Muscle of arm (tissue), 12 donors: Measurements from ENCODE around the gene TMEM183A. TPM values are rescaled to one million over a fixed set of nuclear protein-coding genes. Genes with fewer than 3 reads are reported as not detected.

Experiments
- DNase-seq: peaks from one replicate; pipeline ENCODE4 v3.0.0-alpha.2; 2013
- polyA plus RNA-seq, 12 donors: library from polyadenylated mRNA; unstranded; fragments of 120-200 nt; gene quantifications; one replicate each; pipeline ENCODE4 v1.2.1, GENCODE V29; 2013; ENCODE audit not compliant: insufficient read length in 12 of 12

TMEM183A gene
- polyA plus RNA-seq, 12 donors, result 33.4 to 54.2 (median 37.2) TPM; not detected in 1

DNA sequence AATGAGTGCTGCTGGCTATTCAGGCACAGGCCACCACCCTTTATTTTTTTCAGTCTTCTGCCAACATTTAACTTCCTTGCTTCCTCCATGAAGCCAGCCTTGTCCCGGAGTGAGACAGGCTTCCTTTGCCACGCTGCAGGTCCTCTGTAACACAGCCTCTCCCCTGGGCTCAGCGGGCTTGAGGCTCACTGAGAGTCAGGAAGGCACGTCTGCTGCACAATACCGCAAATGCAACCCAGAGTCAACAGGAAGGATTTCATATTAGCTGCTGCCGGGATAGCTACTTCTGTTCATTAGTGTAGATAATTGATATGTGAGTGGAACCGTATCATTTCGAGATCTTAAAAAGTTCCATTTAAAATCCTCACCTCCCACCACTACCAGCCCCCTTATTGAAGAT, 56.1 kb downstream of the TMEM183A start:
- no peak for DNase-seq

GRCh38 chr1:203065191-203065590, 58.0 kb downstream of the TMEM183A start:
- DNase-seq, result no peak

- no peak for DNase-seq
These were observed 58.8 kb downstream of the TMEM183A start for GRCh38 chr1:203065986-203066385.

GRCh38 chr1:203066965-203067364, 59.8 kb downstream of the TMEM183A start:
- DNase-seq, result no peak

GRCh38 chr1:203069030-203069747, 62.0 kb downstream of the TMEM183A start:
- DNase-seq, result peak; percentile 49

- no peak for DNase-seq
These were observed 64.9 kb downstream of the TMEM183A start for GRCh38 chr1:203072002-203072602.

DNA sequence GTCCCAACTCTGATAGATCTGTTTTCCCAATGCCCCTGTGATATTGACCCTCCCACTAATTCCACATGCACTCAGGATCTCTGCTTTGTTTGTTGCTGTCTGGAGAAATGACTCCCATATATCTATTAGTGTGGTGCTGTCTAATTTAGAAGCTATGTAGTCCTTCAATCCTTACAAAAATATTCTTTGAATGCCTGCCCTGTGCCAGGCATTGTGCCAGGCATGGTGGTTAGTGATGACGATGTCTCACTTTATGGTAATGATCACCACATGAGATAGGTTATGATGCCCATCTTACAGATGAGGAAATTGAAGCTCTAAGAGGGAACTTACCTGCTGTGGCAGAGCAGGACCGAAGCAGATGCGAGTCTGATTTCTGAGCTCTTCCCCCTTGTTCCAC, 65.7 kb downstream of the TMEM183A start:
- no peak for DNase-seq

DNA sequence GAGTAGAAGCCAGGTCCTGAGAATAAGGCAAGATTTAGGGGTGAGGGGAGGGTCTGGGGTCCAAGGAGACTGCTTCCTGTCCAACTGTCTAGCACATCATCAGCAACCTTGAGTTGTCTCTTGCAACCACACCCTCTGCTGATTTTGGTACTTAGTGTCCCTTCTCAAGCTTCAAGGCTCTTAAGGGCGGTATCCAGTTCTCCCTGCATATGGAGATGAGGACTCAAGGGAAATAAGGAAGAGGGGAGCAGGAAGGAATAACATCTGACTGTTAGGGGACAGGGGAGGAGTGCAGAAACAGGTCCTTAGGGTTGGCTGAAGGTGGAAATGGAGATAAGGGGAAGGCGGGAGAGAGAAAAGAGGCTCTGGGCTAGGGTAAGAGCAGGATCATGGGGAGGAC, 66.3 kb downstream of the TMEM183A start:
- DNase-seq, result no peak

Other genes with a start within 250 kb of the TMEM183A start
- 10 to 100 TPM in 11 of 12 donors, not detected in 1; 37.7 to 88.6 (median 46.1) TPM for gene KDM5B, start 199.0 kb upstream of the TMEM183A start, polyA plus RNA-seq
- 1 to 10 TPM in 10 of 12 donors, not detected in 2; 1.6 to 5.2 (median 2.5) TPM for gene PCAT6, start 196.4 kb upstream of the TMEM183A start, polyA plus RNA-seq
- gene RABIF, start 118.2 kb upstream of the TMEM183A start, polyA plus RNA-seq, result 1 to 10 TPM in 10 of 12 donors, not detected in 2; 6.7 to 8.5 (median 7.6) TPM
- gene KLHL12, start 80.1 kb upstream of the TMEM183A start, polyA plus RNA-seq, result 10 to 100 TPM in 11 of 12 donors, not detected in 1; 16.4 to 26.4 (median 22.6) TPM
- gene ADIPOR1, start 49.1 kb upstream of the TMEM183A start, polyA plus RNA-seq, result 10 to 100 TPM in 11 of 12 donors, not detected in 1; 61.1 to 98.8 (median 72.9) TPM
- gene CYB5R1, start 40.1 kb upstream of the TMEM183A start, polyA plus RNA-seq, result 100 to 1,000 TPM in 2 of 12 donors, 10 to 100 TPM in 9, not detected in 1; 40.7 to 109 (median 80.3) TPM
- gene PPFIA4, start 19.1 kb downstream of the TMEM183A start, polyA plus RNA-seq, result 10 to 100 TPM in 11 of 12 donors, not detected in 1; 23.9 to 70.8 (median 49.7) TPM
- 100 to 1,000 TPM; 147 to 598 (median 360) TPM for gene MYOG, start 78.6 kb downstream of the TMEM183A start, polyA plus RNA-seq
- 1 to 10 TPM in 10 of 12 donors, not detected in 2; 2.1 to 8.3 (median 3.2) TPM for gene ADORA1, start 120.4 kb downstream of the TMEM183A start, polyA plus RNA-seq
- 100 to 1,000 TPM in 11 of 12 donors, not detected in 1; 134 to 423 (median 239) TPM for gene MYBPH, start 168.5 kb downstream of the TMEM183A start, polyA plus RNA-seq
- 1 to 10 TPM in 3 of 12 donors, under 1 TPM in 7, not detected in 2; 0.16 to 4.6 (median 0.78) TPM for gene CHI3L1, start 179.3 kb downstream of the TMEM183A start, polyA plus RNA-seq
- gene CHIT1, start 222.3 kb downstream of the TMEM183A start, polyA plus RNA-seq, result under 1 TPM in 10 of 12 donors, not detected in 2; 0.20 to 0.91 (median 0.58) TPM